ENCODE results near the gene TCFL5.
A peak's percentile ranks its signal among the peaks of the same experiment; 100 is the strongest.

Gene TCFL5

GRCh38 chr20:62824476-62825332 is 36.9 kb downstream of the TCFL5 start:
- H3K27ac ChIP-seq, result peak overlapping the region; percentile 70; the same call in 1 of the 2 replicates
- TF ChIP-seq, protein P1, sequence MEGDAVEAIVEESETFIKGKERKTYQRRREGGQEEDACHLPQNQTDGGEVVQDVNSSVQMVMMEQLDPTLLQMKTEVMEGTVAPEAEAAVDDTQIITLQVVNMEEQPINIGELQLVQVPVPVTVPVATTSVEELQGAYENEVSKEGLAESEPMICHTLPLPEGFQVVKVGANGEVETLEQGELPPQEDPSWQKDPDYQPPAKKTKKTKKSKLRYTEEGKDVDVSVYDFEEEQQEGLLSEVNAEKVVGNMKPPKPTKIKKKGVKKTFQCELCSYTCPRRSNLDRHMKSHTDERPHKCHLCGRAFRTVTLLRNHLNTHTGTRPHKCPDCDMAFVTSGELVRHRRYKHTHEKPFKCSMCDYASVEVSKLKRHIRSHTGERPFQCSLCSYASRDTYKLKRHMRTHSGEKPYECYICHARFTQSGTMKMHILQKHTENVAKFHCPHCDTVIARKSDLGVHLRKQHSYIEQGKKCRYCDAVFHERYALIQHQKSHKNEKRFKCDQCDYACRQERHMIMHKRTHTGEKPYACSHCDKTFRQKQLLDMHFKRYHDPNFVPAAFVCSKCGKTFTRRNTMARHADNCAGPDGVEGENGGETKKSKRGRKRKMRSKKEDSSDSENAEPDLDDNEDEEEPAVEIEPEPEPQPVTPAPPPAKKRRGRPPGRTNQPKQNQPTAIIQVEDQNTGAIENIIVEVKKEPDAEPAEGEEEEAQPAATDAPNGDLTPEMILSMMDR (conservative IDR thresholded peaks at IDR 0.05), result no peak

- H3K27ac ChIP-seq, result peak overlapping the region; percentile 70; the same call in 1 of the 2 replicates
- TF ChIP-seq, protein P1 (conservative IDR thresholded peaks at IDR 0.05), result no peak
These were observed 37.7 kb downstream of the TCFL5 start for GRCh38 chr20:62823688-62824475.

DNA sequence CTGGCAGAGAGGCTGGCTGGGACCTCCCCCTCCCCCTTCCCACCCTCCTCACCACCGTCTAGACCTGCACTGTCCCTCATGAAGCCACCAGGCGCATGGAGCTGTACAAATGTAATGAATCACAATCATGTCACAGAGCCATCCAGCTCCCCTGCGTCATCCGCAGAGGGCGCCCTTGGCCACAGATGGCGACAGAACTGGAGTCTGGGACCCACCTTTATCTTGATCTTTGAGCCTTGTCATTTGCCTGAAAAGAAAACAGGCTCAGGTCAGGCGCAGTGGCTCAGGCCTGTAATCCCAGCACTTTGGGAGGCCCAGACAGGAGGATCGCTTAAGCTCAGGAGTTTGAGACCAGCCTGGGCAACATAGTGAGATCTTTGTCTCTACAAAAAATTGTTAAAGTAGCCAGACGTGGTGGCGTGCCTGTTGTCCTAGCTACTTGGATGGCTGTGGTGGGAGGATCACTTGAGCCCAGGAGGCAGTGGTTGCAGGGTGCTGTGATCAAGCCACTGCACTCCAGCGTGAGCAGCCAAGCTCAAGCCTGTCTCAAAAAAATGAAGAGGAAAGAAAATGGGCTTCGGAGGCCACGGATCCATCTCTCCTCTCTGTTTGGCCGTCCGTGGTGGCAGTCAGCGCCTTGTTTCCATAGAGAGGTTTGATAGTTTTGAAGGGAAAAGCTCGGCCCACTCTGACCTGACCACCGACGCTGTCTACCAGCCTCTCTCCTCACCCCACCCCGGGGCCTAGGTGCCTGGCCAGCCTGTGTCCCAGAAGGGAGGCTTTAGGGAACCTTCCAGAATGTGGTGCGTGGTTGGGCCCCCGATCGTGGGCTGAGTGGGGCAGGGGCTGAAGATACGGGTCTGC is 38.6 kb downstream of the TCFL5 start:
- TF ChIP-seq, protein P1 (conservative IDR thresholded peaks at IDR 0.05), result peak; percentile 63; the same call in 1 of the 2 replicates
- H3K27ac ChIP-seq, result no peak overlapping the region

DNA sequence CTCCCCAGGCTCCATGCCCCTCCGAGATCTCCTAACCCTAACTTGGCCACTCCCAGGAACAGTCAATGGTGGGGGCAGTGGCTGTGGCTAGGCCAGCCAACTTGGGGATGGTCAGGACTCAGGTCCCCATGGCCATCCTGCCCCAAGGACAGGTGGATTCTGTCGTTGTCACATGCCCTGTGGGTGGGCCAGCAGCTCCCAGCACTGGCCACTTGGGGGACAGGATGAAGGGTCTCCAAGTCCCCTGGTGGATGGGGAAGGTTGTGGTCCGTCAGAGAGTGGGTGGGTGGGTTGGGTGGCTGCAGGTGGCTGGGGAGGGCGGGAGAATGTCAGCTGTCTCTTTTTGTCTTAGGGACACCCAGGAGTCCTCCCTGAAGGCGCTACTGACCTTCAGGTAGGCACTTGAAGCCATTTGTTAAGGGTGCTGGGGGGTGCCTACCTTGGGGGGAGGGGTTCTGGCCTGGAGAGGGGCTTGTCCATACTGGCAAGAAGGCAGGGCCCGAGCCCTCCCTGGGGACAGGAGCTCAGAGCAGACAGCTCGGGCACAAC is 39.3 kb downstream of the TCFL5 start:
- TF ChIP-seq, protein P1 (conservative IDR thresholded peaks at IDR 0.05), result no peak
- no peak overlapping the region for H3K27ac ChIP-seq

- TF ChIP-seq, protein P1 (conservative IDR thresholded peaks at IDR 0.05), result no peak
These were observed 39.9 kb downstream of the TCFL5 start for GRCh38 chr20:62821726-62822210.

GRCh38 chr20:62820962-62821725 is 40.5 kb downstream of the TCFL5 start:
- TF ChIP-seq, protein P1 (conservative IDR thresholded peaks at IDR 0.05), result no peak
- H3K27ac ChIP-seq, result no peak overlapping the region

More at GRCh38 chr20:62821726-62822210, 39.9 kb downstream of the TCFL5 start:
- no peak overlapping the region for H3K27ac ChIP-seq
